HT1080 (cell line): ENCODE data around the gene ACIN1. TPM values are rescaled to one million over a fixed set of nuclear protein-coding genes. Genes with fewer than 3 reads are reported as not detected.
"Not testable (repeated sequence)": the region's sequence is repeated elsewhere in the genome, so short reads cannot be mapped to it uniquely, and the experiment has no call there.

Source experiments
- DNase-seq: peaks from one replicate; pipeline ENCODE4 v3.0.0-alpha.2; 2015; ENCODE audit warnings: low read depth
- total RNA-seq: library from RNA; depleted of rRNA; stranded (reverse); fragments of >200 nt; shearing (Covaris generic); gene quantifications from 2 replicates; pipeline ENCODE4 v1.2.3, GENCODE V29; 2014

ACIN1 gene
- total RNA-seq, 1 experiment from 2014 or later: 89.7 TPM

GRCh38 chr14:23125011-23125410 is 30.1 kb upstream of the ACIN1 start:
- no peak for DNase-seq

- no peak for DNase-seq
Measured at GRCh38 chr14:23124337-23124954, 29.5 kb upstream of the ACIN1 start.

- no peak for DNase-seq
Measured at GRCh38 chr14:23123419-23123818, 28.5 kb upstream of the ACIN1 start.

GRCh38 chr14:23122086-23122485 is 27.1 kb upstream of the ACIN1 start:
- DNase-seq: no peak

GRCh38 chr14:23121361-23121771 is 26.4 kb upstream of the ACIN1 start:
- DNase-seq: peak; percentile 80

GRCh38 chr14:23120541-23121251 is 25.8 kb upstream of the ACIN1 start:
- peak; percentile 83 for DNase-seq

- no peak for DNase-seq
Measured at GRCh38 chr14:23119363-23120327, 24.7 kb upstream of the ACIN1 start.

- DNase-seq: no peak
Measured at GRCh38 chr14:23118506-23119362, 23.8 kb upstream of the ACIN1 start, which contains the start of gene CEBPE. CEBPE (minus strand) TSS chr14:23119255; CDS start chr14:23119091, 164 bp downstream.

GRCh38 chr14:23117371-23118020 is 22.6 kb upstream of the ACIN1 start:
- DNase-seq: no peak

- no peak for DNase-seq
Measured at GRCh38 chr14:23115918-23116317, 21.0 kb upstream of the ACIN1 start.

- DNase-seq: peak; percentile 96
Measured at GRCh38 chr14:23115039-23115731, 20.2 kb upstream of the ACIN1 start.

GRCh38 chr14:23114669-23115038 is 19.7 kb upstream of the ACIN1 start:
- DNase-seq: no peak

- no peak for DNase-seq
Measured at GRCh38 chr14:23114120-23114458, 19.2 kb upstream of the ACIN1 start.

- no peak for DNase-seq
Measured at GRCh38 chr14:23113431-23114119, 18.6 kb upstream of the ACIN1 start.

GRCh38 chr14:23112359-23113178 is 17.6 kb upstream of the ACIN1 start:
- DNase-seq: no peak

GRCh38 chr14:23110579-23111365 is 15.8 kb upstream of the ACIN1 start:
- no peak for DNase-seq

- no peak for DNase-seq
Measured at GRCh38 chr14:23109769-23110168, 14.8 kb upstream of the ACIN1 start.

- not testable (repeated sequence) for DNase-seq
Measured at GRCh38 chr14:23108169-23108568, 13.2 kb upstream of the ACIN1 start.
